ENCODE data around the gene SERAC1. TPM values are rescaled to one million over a fixed set of nuclear protein-coding genes. Genes with fewer than 3 reads are reported as not detected.

The SERAC1 gene
- total RNA-seq, 2 experiments from 2014 or later = 1.4 to 2.5 TPM

GRCh38 chr6:158071121-158072082, 96.7 kb downstream of the SERAC1 start:
- H3K4me1 Mint-ChIP-seq (ENCODE audit: low read depth) = peaks cover 6% of the 10 kb centered on the region
- no peak overlapping the region for H3K27ac ChIP-seq (ENCODE audit: low read depth in 1 of 2, low read length in 2 of 2)
- H3K36me3 Mint-ChIP-seq (ENCODE audit: low read depth) = peaks cover 81% of the 10 kb centered on the region
- CTCF ChIA-PET = interaction anchor here (0.6 to 2.6 kb wide), 9 partner anchors 11 to 145 kb away, joined by 3 to 13 read pairs (median 3); no protein-coding TSS in a partner anchor
- no peak overlapping the region for H3K4me3 ChIP-seq (ENCODE audit: low read length)
- H3K9me3 Mint-ChIP-seq = no peaks in the 10 kb centered on the region
- H3K36me3 ChIP-seq (ENCODE audit: insufficient read depth, low read length) = peaks cover 47% of the 10 kb centered on the region
- H3K4me1 ChIP-seq (ENCODE audit: insufficient read depth, low read length) = peaks cover 17% of the 10 kb centered on the region
- H3K27me3 ChIP-seq (ENCODE audit: control insufficient read depth in 1 of 2, insufficient read depth in 2 of 2, low read length in 2 of 2) = no peaks in the 10 kb centered on the region
- H3K27ac Mint-ChIP-seq = no peak overlapping the region
- H3K9me3 ChIP-seq (ENCODE audit: control insufficient read depth in 1 of 2, insufficient read depth in 1 of 2, low read length in 2 of 2) = no peaks in the 10 kb centered on the region
- H3K27me3 Mint-ChIP-seq = no peaks in the 10 kb centered on the region
- POLR2A ChIA-PET = interaction anchor here (1.0 to 2.4 kb wide), 2 partner anchors 11 to 88 kb away, joined by 3 to 4 read pairs; no protein-coding TSS in a partner anchor
- no peak for DNase-seq
- no peak overlapping the region for H3K4me3 Mint-ChIP-seq
- intact Hi-C loops (cut with DNase I, micrococcal nuclease) = loop anchor here (1.0 to 10.0 kb wide), 7 partner anchors 44 to 757 kb away; partner anchors contain the start of gene SYNJ2 (in 2 of the 2)
- TF ChIP-seq, protein P1, sequence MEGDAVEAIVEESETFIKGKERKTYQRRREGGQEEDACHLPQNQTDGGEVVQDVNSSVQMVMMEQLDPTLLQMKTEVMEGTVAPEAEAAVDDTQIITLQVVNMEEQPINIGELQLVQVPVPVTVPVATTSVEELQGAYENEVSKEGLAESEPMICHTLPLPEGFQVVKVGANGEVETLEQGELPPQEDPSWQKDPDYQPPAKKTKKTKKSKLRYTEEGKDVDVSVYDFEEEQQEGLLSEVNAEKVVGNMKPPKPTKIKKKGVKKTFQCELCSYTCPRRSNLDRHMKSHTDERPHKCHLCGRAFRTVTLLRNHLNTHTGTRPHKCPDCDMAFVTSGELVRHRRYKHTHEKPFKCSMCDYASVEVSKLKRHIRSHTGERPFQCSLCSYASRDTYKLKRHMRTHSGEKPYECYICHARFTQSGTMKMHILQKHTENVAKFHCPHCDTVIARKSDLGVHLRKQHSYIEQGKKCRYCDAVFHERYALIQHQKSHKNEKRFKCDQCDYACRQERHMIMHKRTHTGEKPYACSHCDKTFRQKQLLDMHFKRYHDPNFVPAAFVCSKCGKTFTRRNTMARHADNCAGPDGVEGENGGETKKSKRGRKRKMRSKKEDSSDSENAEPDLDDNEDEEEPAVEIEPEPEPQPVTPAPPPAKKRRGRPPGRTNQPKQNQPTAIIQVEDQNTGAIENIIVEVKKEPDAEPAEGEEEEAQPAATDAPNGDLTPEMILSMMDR (IDR thresholded peaks at IDR 0.05) = no peak
- no peak for ATAC-seq (ENCODE audit: poor library complexity)

GRCh38 chr6:158070513-158070912, 97.5 kb downstream of the SERAC1 start:
- Histone ChIP-seq H3K27me3 (ENCODE audit: control insufficient read depth in 1 of 2, insufficient read depth in 2 of 2, low read length in 2 of 2) (no peaks in the 10 kb centered on the region), H3K36me3 (ENCODE audit: insufficient read depth, low read length) (peaks cover 46% of the 10 kb centered on the region), H3K4me1 (ENCODE audit: insufficient read depth, low read length) (peaks cover 17% of the 10 kb centered on the region), H3K9me3 (ENCODE audit: control insufficient read depth in 1 of 2, insufficient read depth in 1 of 2, low read length in 2 of 2) (no peaks in the 10 kb centered on the region), H3K4me3 (ENCODE audit: low read length) (no peak overlapping the region), H3K27ac (ENCODE audit: low read depth in 1 of 2, low read length in 2 of 2) (no peak overlapping the region)
- ChIA-PET CTCF (interaction anchor here (1.3 kb wide), 1 partner anchor 44 kb away, joined by 5 read pairs; no protein-coding TSS in a partner anchor), POLR2A (interaction anchor here (1.0 to 2.4 kb wide), 2 partner anchors 10 to 88 kb away, joined by 3 to 4 read pairs; no protein-coding TSS in a partner anchor)
- Mint-ChIP-seq H3K4me3 (no peak overlapping the region), H3K27ac (no peak overlapping the region), H3K36me3 (ENCODE audit: low read depth) (peaks cover 81% of the 10 kb centered on the region), H3K27me3 (no peaks in the 10 kb centered on the region), H3K4me1 (ENCODE audit: low read depth) (peaks cover 6% of the 10 kb centered on the region), H3K9me3 (no peaks in the 10 kb centered on the region)
- intact Hi-C loops (cut with DNase I, micrococcal nuclease) = loop anchor here (2.0 to 10.0 kb wide), 4 partner anchors 43 to 756 kb away; partner anchors contain the start of gene SYNJ2 (in 1 of the 2)
- TF ChIP-seq, protein P1 (IDR thresholded peaks at IDR 0.05) = no peak
- DNase-seq (no peak), ATAC-seq (ENCODE audit: poor library complexity) (no peak)

- peaks cover 17% of the 10 kb centered on the region for H3K4me1 ChIP-seq (ENCODE audit: insufficient read depth, low read length)
- intact Hi-C loops (cut with DNase I, micrococcal nuclease) = loop anchor here (2.0 to 10.0 kb wide), 4 partner anchors 42 to 755 kb away; partner anchors contain the start of gene SYNJ2 (in 1 of the 2)
- H3K9me3 ChIP-seq (ENCODE audit: control insufficient read depth in 1 of 2, insufficient read depth in 1 of 2, low read length in 2 of 2) = no peaks in the 10 kb centered on the region
- H3K36me3 ChIP-seq (ENCODE audit: insufficient read depth, low read length) = peaks cover 52% of the 10 kb centered on the region
- H3K27ac Mint-ChIP-seq = no peak overlapping the region
- no peaks in the 10 kb centered on the region for H3K27me3 Mint-ChIP-seq
- H3K4me3 Mint-ChIP-seq = no peak overlapping the region
- CTCF ChIA-PET = interaction anchor here (1.3 kb wide), 1 partner anchor 43 kb away, joined by 5 read pairs; no protein-coding TSS in a partner anchor
- no peak overlapping the region for H3K4me3 ChIP-seq (ENCODE audit: low read length)
- no peak overlapping the region for H3K27ac ChIP-seq (ENCODE audit: low read depth in 1 of 2, low read length in 2 of 2)
- POLR2A ChIA-PET = no interaction called here
- TF ChIP-seq, protein P1 (IDR thresholded peaks at IDR 0.05) = no peak
- peaks cover 6% of the 10 kb centered on the region for H3K4me1 Mint-ChIP-seq (ENCODE audit: low read depth)
- ATAC-seq (ENCODE audit: poor library complexity) (no peak), DNase-seq (no peak)
- no peaks in the 10 kb centered on the region for H3K9me3 Mint-ChIP-seq
- H3K36me3 Mint-ChIP-seq (ENCODE audit: low read depth) = peaks cover 80% of the 10 kb centered on the region
- H3K27me3 ChIP-seq (ENCODE audit: control insufficient read depth in 1 of 2, insufficient read depth in 2 of 2, low read length in 2 of 2) = no peaks in the 10 kb centered on the region
Observed at GRCh38 chr6:158069800-158070195, 98.3 kb downstream of the SERAC1 start.

Data from CD4-positive, alpha-beta T cell (primary cell).